Panc1 (cell line): ENCODE results near the gene AGT. TPM values are rescaled to one million over a fixed set of nuclear protein-coding genes. Genes with fewer than 3 reads are reported as not detected.

Experiments
- ATAC-seq: fragments of 200-7000 bp; cut with Tn5 transposase; 2 replicates; pipeline ENCODE4 v1.9.1; 2020; ENCODE audit warnings: mild to moderate bottlenecking, moderate library complexity
- BruUV-seq: library from RNA; stranded (reverse); fragments of 400-500 nt; replicated peaks from 2 replicates; lab custom pipeline; 2021; lab: Mats Ljungman, UMichigan
- CTCF ChIA-PET: fragments of 300-600 bp; sonication (Branson Sonifier 250); formaldehyde crosslinking; loops from one replicate; lab custom pipeline; 2022; ENCODE audit warnings: antibody characterized with exemption; lab: Charles Lee
- POLR2A ChIA-PET: fragments of 300-600 bp; sonication (Branson Sonifier 250); formaldehyde crosslinking; loops from one replicate; lab custom pipeline; 2022; ENCODE audit warnings: antibody characterized with exemption; lab: Charles Lee
- DNase-seq: peaks from one replicate; pipeline ENCODE4 v3.0.0-alpha.2; 2010; ENCODE audit warnings: low read depth, low spot score
- H3K27ac ChIP-seq: 2 replicates; pipeline ENCODE4 v1.5.1; 2011; ENCODE audit warnings: mild to moderate bottlenecking, low read length, inconsistent platforms
- H3K27me3 ChIP-seq: fragments of 200-500 bp; sonication (Bioruptor generic); 2 replicates; pipeline ENCODE4 v1.6.0; 2014; ENCODE audit warnings: low read length, inconsistent platforms; ENCODE audit not compliant: control insufficient read depth, insufficient read depth
- H3K36me3 ChIP-seq: fragments of 200-500 bp; sonication (Bioruptor generic); 2 replicates; pipeline ENCODE4 v1.5.1; 2014; ENCODE audit warnings: inconsistent platforms, mild to moderate bottlenecking, low read length, moderate library complexity; ENCODE audit not compliant: control insufficient read depth, insufficient read depth
- H3K4me1 ChIP-seq: 2 replicates; pipeline ENCODE4 v1.5.1; 2011; ENCODE audit warnings: inconsistent platforms, mild to moderate bottlenecking, low read length, moderate library complexity; ENCODE audit not compliant: control insufficient read depth, insufficient read depth
- H3K4me3 ChIP-seq, 2 experiments: 2 replicates each; pipeline ENCODE4 v1.5.1; 2011 to 2012; ENCODE audit warnings: low read depth in 2 of 2, low read length in 2 of 2, mild to moderate bottlenecking in 2 of 2, inconsistent platforms in 1 of 2, moderate library complexity in 1 of 2
- H3K9me3 ChIP-seq: fragments of 200-500 bp; sonication (Bioruptor generic); 2 replicates; pipeline ENCODE4 v1.5.1; 2014; ENCODE audit warnings: low read depth, mild to moderate bottlenecking, inconsistent platforms, low read length, moderate library complexity; ENCODE audit not compliant: control insufficient read depth, insufficient read depth
- POLR2AphosphoS5 ChIP-seq: IDR thresholded peaks from 2 replicates; pipeline ENCODE4 v1.6.1; 2012; ENCODE audit warnings: mild to moderate bottlenecking, low read depth, low read length, moderate library complexity
- SIN3A ChIP-seq: IDR thresholded peaks from 2 replicates; pipeline ENCODE4 v1.6.1; 2012; ENCODE audit warnings: low read depth, mild to moderate bottlenecking, low read length, moderate library complexity, borderline replicate concordance; ENCODE audit not compliant: insufficient read depth
- TCF7L2 ChIP-seq: IDR thresholded peaks from 2 replicates; pipeline ENCODE4 v1.6.1; 2011; ENCODE audit warnings: mild to moderate bottlenecking, low read depth, low read length, inconsistent platforms
- in situ Hi-C: cut with HindIII; loops from 2 replicates; pipeline ENCODE4 v1.10.0; 2016; ENCODE audit warnings: low sequenced_read_pairs, low pct_unique_long_range_greater_than_20kb
- intact Hi-C: fragments of 100-400 bp; cut with micrococcal nuclease; formaldehyde crosslinking; loops from one replicate; pipeline ENCODE4 v1.10.0; 2022; ENCODE audit not compliant: unreplicated experiment
- total RNA-seq: library from RNA; stranded (reverse); gene quantifications from one replicate; pipeline ENCODE4 v1.2.1, GENCODE V29; 2021; ENCODE audit not compliant: unreplicated experiment
- TF ChIP-seq, protein P1 (sequence below): fragments of 450-650 bp; IDR thresholded peaks from 2 replicates; pipeline ENCODE4 v1.5.1; 2017; ENCODE audit warnings: mild to moderate bottlenecking
- TF ChIP-seq, protein P2 (sequence below), 2 experiments: IDR thresholded peaks; 2 replicates each; pipeline ENCODE4 v1.6.1; 2011 to 2012; ENCODE audit warnings: low read depth in 2 of 2, control low read depth in 1 of 2, low read length in 1 of 2, mild to moderate bottlenecking in 1 of 2, moderate library complexity in 1 of 2; ENCODE audit not compliant: insufficient read depth in 1 of 2

The AGT gene
- total RNA-seq, 1 experiment from 2014 or later, result 0.87 TPM

DNA sequence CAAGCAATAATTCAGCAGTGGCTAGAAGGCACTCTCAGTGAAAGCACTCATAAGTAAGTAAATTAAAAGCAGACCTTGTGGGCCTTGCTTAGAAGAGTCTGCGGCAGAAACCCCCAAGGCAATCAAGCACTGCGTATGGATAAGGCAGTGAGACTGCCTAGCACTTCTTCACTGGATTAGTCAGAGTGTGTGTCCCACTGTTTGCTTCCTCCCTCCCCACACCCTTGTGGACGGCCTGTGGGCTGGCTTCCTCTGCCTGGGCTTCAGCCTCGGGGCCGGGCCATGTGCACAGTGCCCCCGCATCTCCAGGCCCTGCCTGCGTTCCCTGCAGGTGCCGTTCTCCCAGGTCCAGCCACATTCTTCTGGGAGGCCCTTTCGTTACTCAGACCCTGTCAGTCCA, 23.8 kb downstream of the AGT start:
- peaks cover 17% of the 10 kb centered on the region for H3K36me3 ChIP-seq
- in situ Hi-C loops, result no loop called here
- BruUV-seq, result no TSS peak

DNA sequence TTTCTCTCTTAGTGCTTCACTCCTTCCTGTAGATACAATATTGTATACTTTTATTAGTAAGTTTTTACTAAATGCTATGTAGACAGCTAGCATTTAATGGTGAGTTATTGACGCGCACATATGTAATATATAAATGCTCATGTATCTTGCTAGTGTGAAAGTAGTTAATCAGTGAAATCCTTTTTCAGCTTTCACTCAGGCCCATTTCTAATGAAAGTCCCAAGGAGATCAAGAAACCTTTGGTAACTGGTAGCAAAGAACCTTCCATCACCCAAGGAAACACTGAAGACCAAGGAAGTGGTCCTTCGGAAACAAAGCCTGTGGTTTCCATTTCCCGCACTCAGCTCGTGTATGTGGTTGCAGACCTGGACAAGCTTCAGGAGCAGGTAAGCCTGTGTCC, 27.2 kb downstream of the AGT start:
- BruUV-seq, result no TSS peak
- intact Hi-C loops, result no loop called here
- in situ Hi-C loops, result no loop called here
- Histone ChIP-seq H3K36me3 (peaks cover 17% of the 10 kb centered on the region), H3K4me1 (no peaks in the 10 kb centered on the region), H3K4me3 (no peak overlapping the region), H3K27me3 (no peaks in the 10 kb centered on the region), H3K9me3 (no peaks in the 10 kb centered on the region), H3K27ac (no peak overlapping the region)
- ATAC-seq (no peak), DNase-seq (no peak)
- ChIA-PET POLR2A (no interaction called here), CTCF (no interaction called here)
- no peak for TF ChIP-seq SIN3A
- TF ChIP-seq, protein P1, sequence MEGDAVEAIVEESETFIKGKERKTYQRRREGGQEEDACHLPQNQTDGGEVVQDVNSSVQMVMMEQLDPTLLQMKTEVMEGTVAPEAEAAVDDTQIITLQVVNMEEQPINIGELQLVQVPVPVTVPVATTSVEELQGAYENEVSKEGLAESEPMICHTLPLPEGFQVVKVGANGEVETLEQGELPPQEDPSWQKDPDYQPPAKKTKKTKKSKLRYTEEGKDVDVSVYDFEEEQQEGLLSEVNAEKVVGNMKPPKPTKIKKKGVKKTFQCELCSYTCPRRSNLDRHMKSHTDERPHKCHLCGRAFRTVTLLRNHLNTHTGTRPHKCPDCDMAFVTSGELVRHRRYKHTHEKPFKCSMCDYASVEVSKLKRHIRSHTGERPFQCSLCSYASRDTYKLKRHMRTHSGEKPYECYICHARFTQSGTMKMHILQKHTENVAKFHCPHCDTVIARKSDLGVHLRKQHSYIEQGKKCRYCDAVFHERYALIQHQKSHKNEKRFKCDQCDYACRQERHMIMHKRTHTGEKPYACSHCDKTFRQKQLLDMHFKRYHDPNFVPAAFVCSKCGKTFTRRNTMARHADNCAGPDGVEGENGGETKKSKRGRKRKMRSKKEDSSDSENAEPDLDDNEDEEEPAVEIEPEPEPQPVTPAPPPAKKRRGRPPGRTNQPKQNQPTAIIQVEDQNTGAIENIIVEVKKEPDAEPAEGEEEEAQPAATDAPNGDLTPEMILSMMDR, result no peak
- TF ChIP-seq, protein P2, sequence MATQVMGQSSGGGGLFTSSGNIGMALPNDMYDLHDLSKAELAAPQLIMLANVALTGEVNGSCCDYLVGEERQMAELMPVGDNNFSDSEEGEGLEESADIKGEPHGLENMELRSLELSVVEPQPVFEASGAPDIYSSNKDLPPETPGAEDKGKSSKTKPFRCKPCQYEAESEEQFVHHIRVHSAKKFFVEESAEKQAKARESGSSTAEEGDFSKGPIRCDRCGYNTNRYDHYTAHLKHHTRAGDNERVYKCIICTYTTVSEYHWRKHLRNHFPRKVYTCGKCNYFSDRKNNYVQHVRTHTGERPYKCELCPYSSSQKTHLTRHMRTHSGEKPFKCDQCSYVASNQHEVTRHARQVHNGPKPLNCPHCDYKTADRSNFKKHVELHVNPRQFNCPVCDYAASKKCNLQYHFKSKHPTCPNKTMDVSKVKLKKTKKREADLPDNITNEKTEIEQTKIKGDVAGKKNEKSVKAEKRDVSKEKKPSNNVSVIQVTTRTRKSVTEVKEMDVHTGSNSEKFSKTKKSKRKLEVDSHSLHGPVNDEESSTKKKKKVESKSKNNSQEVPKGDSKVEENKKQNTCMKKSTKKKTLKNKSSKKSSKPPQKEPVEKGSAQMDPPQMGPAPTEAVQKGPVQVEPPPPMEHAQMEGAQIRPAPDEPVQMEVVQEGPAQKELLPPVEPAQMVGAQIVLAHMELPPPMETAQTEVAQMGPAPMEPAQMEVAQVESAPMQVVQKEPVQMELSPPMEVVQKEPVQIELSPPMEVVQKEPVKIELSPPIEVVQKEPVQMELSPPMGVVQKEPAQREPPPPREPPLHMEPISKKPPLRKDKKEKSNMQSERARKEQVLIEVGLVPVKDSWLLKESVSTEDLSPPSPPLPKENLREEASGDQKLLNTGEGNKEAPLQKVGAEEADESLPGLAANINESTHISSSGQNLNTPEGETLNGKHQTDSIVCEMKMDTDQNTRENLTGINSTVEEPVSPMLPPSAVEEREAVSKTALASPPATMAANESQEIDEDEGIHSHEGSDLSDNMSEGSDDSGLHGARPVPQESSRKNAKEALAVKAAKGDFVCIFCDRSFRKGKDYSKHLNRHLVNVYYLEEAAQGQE (IDR thresholded peaks at IDR 0.05; ENCODE audit: insufficient read depth in 1 of 2, low read depth in 2 of 2, low read length in 1 of 2), result no peak

More for the DNA sequence above, 23.8 kb downstream of the AGT start:
- no peak for DNase-seq
- no peak overlapping the region for H3K27ac ChIP-seq
- TF ChIP-seq, protein P1, result no peak
- ATAC-seq, result no peak
- H3K9me3 ChIP-seq, result no peaks in the 10 kb centered on the region
- H3K4me3 ChIP-seq, result no peak overlapping the region
- no peaks in the 10 kb centered on the region for H3K4me1 ChIP-seq
- intact Hi-C loops, result no loop called here
- CTCF ChIA-PET, result no interaction called here
- POLR2A ChIA-PET, result no interaction called here
- no peaks in the 10 kb centered on the region for H3K27me3 ChIP-seq

DNA sequence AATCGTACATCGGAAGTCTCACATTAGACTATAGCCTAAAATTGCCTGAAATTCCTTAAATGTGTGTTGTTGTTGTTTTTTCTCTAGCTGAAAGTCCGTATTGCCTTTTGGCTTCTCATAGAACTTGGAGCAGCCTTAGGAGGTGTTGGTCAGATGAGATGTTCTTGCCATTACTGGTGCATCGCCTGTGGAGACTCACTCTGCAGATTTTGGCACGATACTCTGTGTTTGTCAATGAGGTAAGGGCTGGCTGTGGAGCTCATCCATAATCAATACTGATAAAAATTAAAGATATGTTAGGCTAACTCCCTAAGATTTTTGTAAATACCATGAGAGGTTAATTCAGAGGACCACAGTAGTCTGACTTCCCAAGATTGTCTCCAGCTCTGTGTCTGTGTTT, 28.9 kb downstream of the AGT start:
- BruUV-seq, result no TSS peak

More for the DNA sequence above, 28.9 kb downstream of the AGT start:
- Histone ChIP-seq H3K36me3 (peaks cover 17% of the 10 kb centered on the region), H3K27me3 (no peaks in the 10 kb centered on the region), H3K4me1 (no peaks in the 10 kb centered on the region), H3K9me3 (no peaks in the 10 kb centered on the region), H3K4me3 (no peak overlapping the region), H3K27ac (no peak overlapping the region)
- POLR2A ChIA-PET, result no interaction called here
- DNase-seq (no peak), ATAC-seq (no peak)
- CTCF ChIA-PET, result no interaction called here
- no peak for TF ChIP-seq TCF7L2
- TF ChIP-seq SIN3A, result no peak
- TF ChIP-seq POLR2AphosphoS5, result no peak
- TF ChIP-seq, protein P2 (IDR thresholded peaks at IDR 0.05; ENCODE audit: insufficient read depth in 1 of 2, low read depth in 2 of 2, low read length in 1 of 2), result no peak
- TF ChIP-seq, protein P1, result no peak
- intact Hi-C loops (no loop called here), in situ Hi-C loops (no loop called here)
